H1 (cell line): ENCODE data around the gene EIF4E. TPM values are rescaled to one million over a fixed set of nuclear protein-coding genes. Genes with fewer than 3 reads are reported as not detected.
"Not testable (repeated sequence)": the region's sequence is repeated elsewhere in the genome, so short reads cannot be mapped to it uniquely, and the experiment has no call there.

Experiments used
- CTCF ChIA-PET: fragments of 300-600 bp; sonication (Branson Sonifier 250); formaldehyde crosslinking; loops from one replicate; lab custom pipeline; 2021; ENCODE audit not compliant: partially characterized antibody; lab: Charles Lee
- POLR2A ChIA-PET: fragments of 300-600 bp; sonication (Branson Sonifier 250); formaldehyde crosslinking; loops from one replicate; lab custom pipeline; 2021; ENCODE audit warnings: inconsistent platforms; ENCODE audit not compliant: partially characterized antibody; lab: Charles Lee
- DNase-seq, 2 experiments: peaks; one replicate each; pipeline versions ENCODE4 v3.0.0 to v3.0.0-alpha.2; 2010 to 2022; ENCODE audit warnings: low spot score in 2 of 2, low read depth in 1 of 2, mixed read lengths in 1 of 2
- FAIRE-seq: peaks from 2 replicates; lab custom pipeline; 2011; peaks lifted over from hg19 to GRCh38; lab: Jason Lieb, UNC
- H2AFZ ChIP-seq: 2 replicates; pipeline ENCODE4 v1.8.1; 2012; ENCODE audit warnings: low read length, inconsistent platforms
- H2AK5ac ChIP-seq: 2 replicates; pipeline ENCODE4 v1.6.1; 2013; ENCODE audit warnings: low read depth, low read length
- H2BK120ac ChIP-seq: replicated peaks from 2 replicates; pipeline ENCODE3; 2013; ENCODE audit warnings: low read depth, low read length, inconsistent platforms
- H2BK12ac ChIP-seq: 2 replicates; pipeline ENCODE4 v1.6.1; 2013; ENCODE audit warnings: low read depth, low read length
- H2BK15ac ChIP-seq: 2 replicates; pipeline ENCODE4 v1.6.1; 2013; ENCODE audit warnings: low read length
- H2BK20ac ChIP-seq: 2 replicates; pipeline ENCODE4 v1.6.1; 2013; ENCODE audit warnings: low read length
- H2BK5ac ChIP-seq: 2 replicates; pipeline ENCODE4 v1.6.1; 2013; ENCODE audit warnings: low read depth, low read length
- H3K14ac ChIP-seq: 2 replicates; pipeline ENCODE4 v1.6.1; 2013; ENCODE audit warnings: inconsistent platforms; ENCODE audit not compliant: insufficient read length
- H3K18ac ChIP-seq: 2 replicates; pipeline ENCODE4 v1.6.1; 2013; ENCODE audit warnings: low read length; ENCODE audit errors: extremely low read depth
- H3K23ac ChIP-seq: 2 replicates; pipeline ENCODE4 v1.6.1; 2013; ENCODE audit warnings: inconsistent platforms; ENCODE audit not compliant: insufficient read length
- H3K23me2 ChIP-seq: 2 replicates; pipeline ENCODE4 v1.6.1; 2013; ENCODE audit warnings: low read depth, low read length
- H3K27ac ChIP-seq: 2 replicates; pipeline ENCODE4 v1.6.1; 2011; ENCODE audit warnings: low read depth, low read length, inconsistent platforms
- H3K27me3 ChIP-seq, 4 experiments: replicated peaks in 1 of 4; 1 replicate in 1 of 4; 2 replicates in 3 of 4; pipeline versions ENCODE4 v1.6.1 to v1.8.1; 2011 to 2013; ENCODE audit warnings: low read length in 3 of 4, mild to moderate bottlenecking in 3 of 4, inconsistent platforms in 2 of 4, mixed read lengths in 2 of 4, moderate library complexity in 1 of 4; ENCODE audit not compliant: control insufficient read depth in 3 of 4, insufficient read depth in 3 of 4; ENCODE audit errors: extremely low read depth in 1 of 4
- H3K36me3 ChIP-seq, 4 experiments: 2 replicates each; pipeline versions ENCODE4 v1.6.1 to v1.8.1; 2011 to 2013; ENCODE audit warnings: mild to moderate bottlenecking in 4 of 4, low read length in 3 of 4, moderate library complexity in 2 of 4, control low read depth in 1 of 4, inconsistent platforms in 1 of 4; ENCODE audit not compliant: insufficient read depth in 4 of 4, control insufficient read depth in 2 of 4
- H3K4ac ChIP-seq: replicated peaks from 2 replicates; pipeline ENCODE3; 2013; ENCODE audit warnings: low read length, low read depth, mixed read lengths, inconsistent platforms; ENCODE audit not compliant: insufficient read length
- H3K4me1 ChIP-seq, 4 experiments: replicated peaks in 1 of 4; 1 replicate in 1 of 4; 2 replicates in 3 of 4; pipeline versions ENCODE4 v1.6.1 to v1.8.1; 2011 to 2013; ENCODE audit warnings: low read length in 3 of 4, inconsistent platforms in 2 of 4, mixed read lengths in 1 of 4; ENCODE audit not compliant: insufficient read depth in 4 of 4, control insufficient read depth in 3 of 4
- H3K4me2 ChIP-seq, 2 experiments: 2 replicates each; pipeline versions ENCODE4 v1.6.1 to v1.8.1; 2011 to 2013; ENCODE audit warnings: low read depth in 2 of 2, low read length in 2 of 2, control low read depth in 1 of 2, inconsistent platforms in 1 of 2, mild to moderate bottlenecking in 1 of 2; ENCODE audit not compliant: insufficient read depth in 1 of 2
- H3K4me3 ChIP-seq, 4 experiments: fragments of 200-600, 300-600 bp in 1 of 4; sonication (generic), shearing (Covaris generic), sonication (Bioruptor Twin) in 1 of 4; 2 replicates each; pipeline versions ENCODE4 v1.5.1 to v1.8.1; 2011 to 2016; ENCODE audit warnings: low read length in 4 of 4, low read depth in 3 of 4, control low read depth in 2 of 4, inconsistent platforms in 2 of 4, mild to moderate bottlenecking in 2 of 4, mixed read lengths in 1 of 4, moderate library complexity in 1 of 4; ENCODE audit not compliant: insufficient read depth in 2 of 4; ENCODE audit errors: extremely low read depth in 1 of 4
- H3K56ac ChIP-seq: replicated peaks from 2 replicates; pipeline ENCODE3; 2013; ENCODE audit warnings: low read depth, mild to moderate bottlenecking, mixed read lengths, low read length, inconsistent platforms; ENCODE audit not compliant: insufficient read length
- H3K79me1 ChIP-seq: 2 replicates; pipeline ENCODE4 v1.6.1; 2013; ENCODE audit warnings: low read depth, low read length, control low read depth
- H3K79me2 ChIP-seq, 2 experiments: 2 replicates each; pipeline versions ENCODE4 v1.6.1 to v1.8.1; 2012 to 2013; ENCODE audit warnings: low read length in 2 of 2, mild to moderate bottlenecking in 2 of 2, inconsistent platforms in 1 of 2; ENCODE audit not compliant: insufficient read depth in 2 of 2, control insufficient read depth in 1 of 2
- H3K9ac ChIP-seq, 4 experiments: replicated peaks in 1 of 4; 1 replicate in 1 of 4; 2 replicates in 3 of 4; pipeline versions ENCODE4 v1.6.1 to v1.8.1; 2011 to 2013; ENCODE audit warnings: low read depth in 3 of 4, low read length in 3 of 4, control low read depth in 2 of 4, mild to moderate bottlenecking in 2 of 4, moderate library complexity in 2 of 4, inconsistent platforms in 1 of 4; ENCODE audit errors: extremely low read depth in 1 of 4
- H3K9me3 ChIP-seq, 2 experiments: 2 replicates each; pipeline versions ENCODE4 v1.6.1 to v1.8.1; 2012 to 2013; ENCODE audit warnings: mild to moderate bottlenecking in 2 of 2, moderate library complexity in 2 of 2, control low read depth in 1 of 2, inconsistent platforms in 1 of 2, low read depth in 1 of 2, low read length in 1 of 2, mixed read lengths in 1 of 2; ENCODE audit not compliant: insufficient read depth in 2 of 2
- H4K20me1 ChIP-seq, 2 experiments: replicated peaks in 1 of 2; 2 replicates each; pipeline versions ENCODE3 to v1.8.1; 2011 to 2013; ENCODE audit warnings: inconsistent platforms in 2 of 2, low read length in 2 of 2, mild to moderate bottlenecking in 1 of 2; ENCODE audit not compliant: insufficient read depth in 2 of 2, control insufficient read depth in 1 of 2
- H4K5ac ChIP-seq: 2 replicates; pipeline ENCODE4 v1.6.1; 2013; ENCODE audit warnings: low read length, low read depth, mixed read lengths, inconsistent platforms; ENCODE audit not compliant: insufficient read length
- H4K8ac ChIP-seq: 2 replicates; pipeline ENCODE4 v1.8.0; 2013; ENCODE audit warnings: mild to moderate bottlenecking, moderate library complexity, low read length, inconsistent platforms; ENCODE audit not compliant: insufficient read depth; ENCODE audit errors: extremely low read depth
- H4K91ac ChIP-seq: replicated peaks from 2 replicates; pipeline ENCODE3; 2013; ENCODE audit warnings: low read length, mixed read lengths, inconsistent platforms; ENCODE audit not compliant: insufficient read length
- WGBS, 2 experiments: shearing (Covaris generic) in 1 of 2; methylation state at CpG; one replicate each; pipeline versions ENCODE4 v1.1.6 to v1.1.7; 2013 to 2015; ENCODE audit warnings: low lambda C conversion rate in 2 of 2, mixed read lengths in 2 of 2, inconsistent platforms in 1 of 2, low coverage in 1 of 2, missing lambda C conversion rate in 1 of 2; ENCODE audit not compliant: insufficient replicate concordance in 2 of 2, insufficient coverage in 1 of 2, insufficient read length in 1 of 2; ENCODE audit errors: extremely low coverage in 1 of 2, missing lambda C conversion rate in 1 of 2; 5-methylcytosine and 5-hydroxymethylcytosine counted together
- polyA plus RNA-seq, 7 experiments: library from polyadenylated mRNA; depleted of rRNA in 3 of 7; stranded (reverse) in 5 of 7; unstranded in 2 of 7; fragments of >200 nt in 5 of 7; fragments of 200-250 nt in 2 of 7; gene quantifications; 1 replicate in 5 of 7; 2 replicates in 1 of 7; 4 replicates in 1 of 7; pipeline versions ENCODE4 v1.2.1 to v1.2.3, GENCODE V29; 2011 to 2013; ENCODE audit warnings: missing spikeins in 2 of 7, mixed read lengths in 2 of 7
- small RNA-seq: library from polyadenylated mRNA; stranded (forward); fragments of <200 nt; extraction: miRNeasy Mini kit (QIAGEN cat#:217004); gene quantifications from one replicate; pipeline ENCODE3, GENCODE V24; 2013; ENCODE audit not compliant: insufficient read depth
- total RNA-seq: library from RNA; stranded (reverse); fragmentation: NEBNext Ultra II Directional; extraction: Animal tissue kit (Norgen Biotek cat#: 25700); gene quantifications from 2 replicates; pipeline ENCODE4 v1.2.1, GENCODE V29; 2021

EIF4E gene
- total and polyA plus RNA-seq, 2 of the 8 experiments (the other 6 are each of a cell fraction or from before 2014, with no cell fraction given): 59.6 to 185 TPM

DNA sequence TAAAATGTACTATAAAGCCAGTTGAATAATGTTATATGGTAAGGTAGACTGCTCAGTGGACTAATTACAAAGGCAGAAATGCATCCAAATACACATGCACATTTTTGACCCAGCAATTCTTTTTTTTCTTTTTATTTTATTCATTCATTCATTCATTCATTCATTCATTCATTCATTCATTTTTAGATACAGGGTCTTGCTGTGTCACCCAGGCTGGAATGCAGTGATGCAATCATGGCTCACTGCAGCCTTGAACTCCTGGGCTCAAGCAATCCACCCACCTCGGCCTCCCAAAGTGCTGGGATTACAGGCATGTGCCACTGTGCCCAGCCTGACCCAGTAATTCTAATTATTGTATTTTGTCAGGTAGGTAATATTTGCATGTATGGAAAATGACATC, 97.9 kb downstream of the EIF4E start:
- H4K20me1 ChIP-seq, H3K56ac ChIP-seq, H2BK20ac ChIP-seq, H3K4me1 ChIP-seq, H3K4me2 ChIP-seq, CTCF ChIA-PET, H4K91ac ChIP-seq, H3K23me2 ChIP-seq, H2AFZ ChIP-seq, H2BK5ac ChIP-seq, H2BK15ac ChIP-seq, H2BK12ac ChIP-seq, H2AK5ac ChIP-seq, H3K4ac ChIP-seq, H3K23ac ChIP-seq, H3K36me3 ChIP-seq, POLR2A ChIA-PET, FAIRE-seq, H3K9ac ChIP-seq, H2BK120ac ChIP-seq, H3K27me3 ChIP-seq, DNase-seq, H3K79me1 ChIP-seq, H3K79me2 ChIP-seq, H3K9me3 ChIP-seq, H3K4me3 ChIP-seq, H3K18ac ChIP-seq, H3K27ac ChIP-seq, H4K5ac ChIP-seq, H4K8ac ChIP-seq, H3K14ac ChIP-seq: not testable (repeated sequence)
- 81% methylated on average over 1 of the region's 1 CpG; no CpG with 5 or more reads in 1 of the 2 experiments for WGBS, 2 experiments

Small RNA genes lying within 50 kb of the gene (small RNA-seq; reads per million reads assigned to genes)
- gene RNU7-149P: not detected
- gene TBCAP3: not detected

Other genes starting within 250 kb of the EIF4E start
- 80.9 and 85.2 TPM in 2 replicates for gene METAP1, start 66.6 kb upstream of the EIF4E start, total RNA-seq
- 37.1 and 50.6 TPM in 2 replicates for gene METAP1, start 66.6 kb upstream of the EIF4E start, polyA plus RNA-seq (2011; rRNA removed)
- 322 and 327 TPM in 2 replicates for gene ADH5, start 159.7 kb upstream of the EIF4E start, total RNA-seq
- gene ADH5, start 159.7 kb upstream of the EIF4E start, polyA plus RNA-seq (2011; rRNA removed): 139 and 223 TPM in 2 replicates
- not detected in 2 replicates for gene ADH4, start 215.2 kb upstream of the EIF4E start, total RNA-seq
- gene ADH4, start 215.2 kb upstream of the EIF4E start, polyA plus RNA-seq (2011; rRNA removed): not detected in 2 replicates